Stimulated activated CD8-positive, alpha-beta memory T cell treated with anti-CD3 and anti-CD28 coated beads, Interleukin-12 subunit alpha, Interleukin-12 subunit beta, amount 100 ng/mL, for 24 hours (primary cell): ENCODE data around the gene MACROD2.

Experiments used
- DNase-seq: peaks from one replicate; pipeline ENCODE4 v3.0.0-alpha.2; 2020; ENCODE audit errors: extremely low read depth

MACROD2 gene

GRCh38 chr20:15220009-15220656 is 1224.8 kb downstream of the MACROD2 start:
- no peak for DNase-seq

DNA sequence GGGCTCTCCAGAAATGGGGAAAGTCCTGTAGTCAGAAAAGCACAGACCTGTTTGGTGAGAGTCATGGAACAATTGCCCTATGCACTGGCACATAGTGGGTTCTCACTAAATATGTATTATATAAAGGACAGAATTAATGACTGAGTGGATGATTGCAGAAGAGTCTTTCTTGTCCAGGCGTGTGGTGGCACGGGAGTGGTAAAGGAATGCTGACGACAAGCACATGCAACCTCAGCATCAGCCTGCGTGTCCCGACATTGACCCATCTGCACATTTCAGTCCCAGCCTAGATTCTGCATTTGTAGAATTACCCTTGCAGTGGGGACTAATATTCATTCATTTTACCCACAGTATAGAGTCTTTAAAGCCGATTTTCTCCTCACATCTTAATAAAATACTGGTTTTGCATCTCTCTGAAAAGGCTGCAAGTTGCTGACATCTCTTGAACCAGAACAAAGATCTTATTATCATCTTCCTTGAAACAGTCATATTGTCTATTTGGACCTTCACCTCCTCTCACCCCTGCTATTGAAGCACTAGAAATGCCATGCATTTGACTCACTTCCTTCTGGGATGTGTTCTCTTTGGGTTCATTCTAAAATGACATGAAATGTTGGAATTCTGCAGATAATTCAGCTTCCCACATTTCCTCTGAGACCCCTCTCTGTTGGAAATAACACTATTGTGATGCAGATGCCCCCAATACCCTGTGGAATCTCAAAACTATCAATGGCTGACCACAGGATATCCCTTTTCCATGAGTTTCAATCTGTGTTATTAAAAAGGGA is 1225.7 kb downstream of the MACROD2 start:
- DNase-seq = no peak

DNA sequence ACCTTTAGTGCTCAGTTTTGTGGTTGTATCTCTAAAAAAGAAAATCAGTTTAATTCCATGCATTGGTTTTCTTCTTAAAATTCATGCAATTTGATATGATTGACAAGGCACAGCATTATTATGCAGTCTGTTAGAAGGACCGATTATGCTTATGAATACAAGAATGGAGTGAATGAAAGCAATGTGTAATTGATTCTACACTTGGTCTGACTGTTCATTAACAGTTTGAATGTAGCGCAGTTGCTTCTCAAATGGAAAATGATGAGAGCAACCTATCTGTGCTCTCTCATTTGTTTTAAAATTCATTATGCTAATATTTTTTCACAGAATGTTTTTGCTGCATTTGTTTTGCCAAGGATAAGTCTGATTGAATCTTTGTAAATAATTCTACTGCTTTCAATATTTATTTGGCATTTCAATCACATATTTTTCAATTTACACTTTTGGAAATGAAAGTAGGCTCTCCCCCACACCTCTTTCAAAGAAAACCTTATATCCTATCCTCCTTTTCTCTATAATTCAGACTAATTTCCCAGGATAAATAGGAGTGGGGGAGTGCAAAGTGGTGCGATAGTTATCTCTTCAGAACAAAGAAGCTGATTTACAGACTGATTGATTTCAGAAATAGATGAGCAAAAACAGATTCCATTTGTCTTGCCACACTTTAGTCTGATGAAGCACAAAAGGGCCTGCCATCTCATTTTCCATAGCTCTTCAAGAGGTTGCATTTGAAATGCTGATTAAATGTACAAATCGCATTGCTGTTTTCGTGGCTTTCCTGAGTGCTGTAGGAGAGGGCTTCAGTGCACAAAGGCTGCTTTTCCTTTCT is 1227.4 kb downstream of the MACROD2 start:
- DNase-seq = no peak

DNA sequence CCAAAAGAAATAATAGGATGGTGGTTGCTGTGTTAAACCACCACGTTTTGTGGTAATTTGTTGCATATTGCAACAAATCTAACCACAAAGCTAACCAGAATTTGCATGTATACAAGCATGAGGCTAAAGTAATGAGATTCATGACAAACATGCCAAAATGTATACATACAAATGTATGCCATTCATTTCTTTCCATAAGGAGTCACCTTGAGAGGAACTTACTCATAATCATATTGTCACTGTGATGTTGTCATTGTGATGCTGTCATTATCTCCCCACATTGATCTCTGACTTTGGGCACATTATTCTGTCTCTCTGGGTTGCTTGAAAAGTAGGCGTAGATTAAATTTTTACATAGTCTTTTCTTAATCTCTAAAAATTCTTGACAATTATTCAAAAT is 1228.9 kb downstream of the MACROD2 start:
- DNase-seq = no peak

DNA sequence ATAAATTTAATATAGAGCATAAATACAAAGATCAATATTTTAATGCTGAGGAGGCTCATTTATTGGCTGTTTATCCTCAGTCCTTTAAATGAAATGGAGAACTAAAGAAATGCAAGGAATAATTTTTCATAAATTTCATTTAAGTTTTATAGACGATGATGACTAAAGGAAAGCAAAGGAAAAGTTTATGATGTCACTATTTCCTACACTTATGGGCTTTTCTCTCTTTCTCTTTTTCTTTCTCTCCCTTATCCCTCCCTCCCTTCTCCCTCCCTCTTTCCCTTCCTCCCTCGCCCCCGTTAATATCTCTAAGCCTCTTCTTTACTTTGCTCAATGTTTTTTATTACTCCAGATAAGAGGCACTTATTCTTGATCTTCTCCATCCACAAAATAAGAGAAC is 1231.8 kb downstream of the MACROD2 start:
- DNase-seq = no peak

- DNase-seq = no peak
Measured at GRCh38 chr20:15232243-15232642, 1236.9 kb downstream of the MACROD2 start.

DNA sequence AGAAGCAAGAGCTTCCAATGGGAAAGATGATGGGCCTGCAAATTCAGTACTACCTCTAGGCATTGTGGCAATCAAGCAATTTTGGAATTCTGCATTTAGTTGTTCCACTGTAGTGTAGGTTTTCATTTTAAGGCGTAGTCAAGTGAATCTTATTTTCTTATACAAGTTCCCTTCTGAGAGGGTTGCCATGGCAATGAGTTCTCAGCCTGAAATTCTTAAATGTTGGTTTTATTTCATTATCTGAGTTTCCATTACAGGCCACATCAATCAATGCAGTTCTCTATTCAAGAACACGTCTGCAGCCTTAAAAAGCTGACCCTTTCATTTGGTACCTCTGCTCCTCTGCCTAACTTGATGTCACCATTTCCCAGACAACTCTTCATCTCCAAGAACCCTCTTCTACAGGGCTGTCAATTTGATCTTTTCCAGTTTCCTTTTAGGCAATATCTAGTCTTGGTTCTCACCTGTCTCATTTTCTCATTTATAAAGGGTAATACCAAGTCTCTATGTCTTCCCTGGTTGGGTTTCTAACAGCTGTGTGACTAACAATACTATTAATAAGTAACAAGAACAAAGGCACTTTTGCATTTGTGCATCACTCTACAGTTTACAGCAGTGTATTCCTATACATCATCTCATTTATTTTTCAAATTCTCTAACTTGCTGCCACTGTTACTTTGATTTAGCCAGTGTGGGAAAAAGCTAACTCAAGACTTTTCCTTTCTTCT is 1240.3 kb downstream of the MACROD2 start:
- no peak for DNase-seq

- no peak for DNase-seq
Measured at GRCh38 chr20:15236812-15237211, 1241.5 kb downstream of the MACROD2 start.

GRCh38 chr20:15239542-15240206 is 1244.4 kb downstream of the MACROD2 start:
- DNase-seq = no peak

GRCh38 chr20:15240801-15241200 is 1245.5 kb downstream of the MACROD2 start:
- DNase-seq = no peak

DNA sequence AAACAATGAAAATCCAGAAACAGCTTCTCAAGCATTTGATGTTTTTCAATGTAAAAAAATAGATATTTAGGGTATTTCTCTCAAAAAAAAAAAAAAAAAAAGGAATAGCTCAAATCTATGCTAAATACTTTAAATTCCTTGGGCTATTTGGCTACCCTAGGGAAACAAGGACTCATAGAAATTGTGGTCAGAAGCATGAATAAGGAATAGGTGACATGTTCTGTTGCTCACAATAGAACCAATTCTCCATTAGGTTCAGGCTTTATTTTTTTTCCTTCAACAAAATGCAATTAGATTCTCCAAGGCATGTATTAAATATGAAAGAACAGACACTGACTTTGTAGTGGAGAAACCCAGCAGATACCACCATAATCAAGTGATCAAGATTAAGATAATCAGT is 1246.4 kb downstream of the MACROD2 start:
- DNase-seq = no peak

- no peak for DNase-seq
Measured at GRCh38 chr20:15242773-15243172, 1247.5 kb downstream of the MACROD2 start.

DNA sequence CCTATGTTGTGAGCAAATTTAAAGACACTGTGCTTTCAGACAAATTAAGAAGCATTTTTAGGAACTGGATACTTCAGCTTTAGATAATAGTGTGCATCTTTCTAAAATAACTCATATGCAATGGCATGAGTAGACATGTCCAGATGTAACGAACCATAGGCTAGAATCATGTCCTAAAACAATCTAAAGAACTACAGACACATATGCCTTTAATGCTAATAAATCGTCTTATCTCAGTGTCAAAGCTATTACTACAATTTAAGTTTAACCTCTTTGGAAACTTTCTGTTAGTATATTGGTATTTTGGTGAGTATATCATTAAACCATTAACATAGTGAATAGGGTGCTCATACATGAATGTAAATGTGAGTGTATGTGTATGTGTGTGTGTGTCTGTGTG is 1250.6 kb downstream of the MACROD2 start:
- DNase-seq = no peak

DNA sequence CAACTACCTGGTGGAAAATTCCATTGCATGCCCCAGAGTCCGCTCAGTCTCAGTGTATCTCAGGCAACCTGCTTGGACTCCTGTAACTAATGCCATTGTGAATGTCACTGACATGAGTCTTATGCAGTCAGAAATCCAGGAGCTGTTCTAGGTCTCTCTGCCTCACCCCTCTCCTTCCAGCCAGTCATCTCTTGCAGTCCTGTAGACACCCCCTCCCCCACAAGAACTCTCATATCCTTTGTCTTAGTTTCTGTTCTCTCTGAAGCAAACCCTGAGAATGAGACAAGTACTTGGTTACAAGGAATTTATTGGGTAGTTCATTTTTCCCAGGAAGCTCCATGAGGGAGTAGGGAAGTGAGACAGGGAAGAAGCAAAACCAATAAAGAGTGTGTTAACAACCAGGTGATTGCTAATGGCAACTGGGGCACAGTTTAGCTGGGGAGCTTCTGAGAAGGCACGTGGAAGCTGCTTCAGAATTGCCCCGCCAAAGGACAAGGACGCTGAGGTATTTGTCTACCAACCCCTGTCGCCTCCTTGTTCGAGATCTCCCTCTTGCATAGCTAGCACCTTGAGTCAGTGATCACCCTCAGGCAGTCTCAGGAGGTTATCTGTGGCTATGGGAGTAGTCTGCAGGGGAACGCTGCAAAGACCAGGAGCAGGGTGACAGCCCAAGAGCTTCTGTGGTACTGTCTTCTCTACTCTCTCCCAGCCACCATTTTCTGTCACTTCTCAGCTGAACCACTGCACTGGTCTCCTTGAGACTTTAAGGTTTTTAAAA is 1253.5 kb downstream of the MACROD2 start:
- no peak for DNase-seq

GRCh38 chr20:15251171-15251570 is 1255.9 kb downstream of the MACROD2 start:
- DNase-seq = no peak

- DNase-seq = no peak
Measured at GRCh38 chr20:15252304-15252703, 1257.0 kb downstream of the MACROD2 start.

GRCh38 chr20:15253431-15253830 is 1258.1 kb downstream of the MACROD2 start:
- no peak for DNase-seq

DNA sequence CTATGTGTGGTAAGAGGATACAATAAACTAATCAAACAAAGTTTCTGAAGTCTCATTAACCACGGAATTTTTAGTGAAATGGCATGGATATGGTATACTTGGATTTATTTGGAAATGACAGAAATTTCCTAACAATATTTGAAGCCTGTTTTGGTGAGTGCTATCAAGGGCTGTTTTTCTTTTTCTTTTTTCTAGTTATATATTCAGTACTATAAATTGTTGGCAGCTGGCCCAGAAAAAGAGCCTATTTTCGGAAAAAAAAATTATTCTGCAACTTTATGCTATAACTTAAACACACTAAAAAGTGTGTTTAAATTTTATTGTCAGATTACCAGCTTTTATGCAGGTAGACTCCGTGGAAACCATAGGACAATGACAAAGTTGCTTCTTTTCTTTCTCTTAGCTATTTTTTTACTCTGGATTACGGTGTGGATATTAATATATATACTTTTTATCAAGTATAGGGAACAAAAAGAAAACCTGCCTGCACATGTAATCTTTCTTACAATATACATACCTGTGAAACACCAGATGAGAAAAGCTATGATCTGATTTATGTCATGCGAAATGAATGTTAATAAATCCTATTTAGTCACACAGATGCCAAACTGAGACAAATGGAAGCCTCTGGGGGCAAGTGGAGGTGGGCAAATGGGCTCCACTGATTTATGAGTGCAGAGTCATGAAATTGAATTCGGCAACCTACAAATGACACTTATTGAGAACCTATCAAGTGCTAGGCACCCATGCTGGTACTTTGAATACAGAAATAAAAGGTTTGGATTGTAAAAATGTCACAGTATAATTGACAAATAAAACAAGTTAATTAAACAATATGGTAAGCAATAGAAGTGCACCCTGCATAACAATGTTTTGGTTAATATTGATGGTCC is 1261.6 kb downstream of the MACROD2 start:
- no peak for DNase-seq

DNA sequence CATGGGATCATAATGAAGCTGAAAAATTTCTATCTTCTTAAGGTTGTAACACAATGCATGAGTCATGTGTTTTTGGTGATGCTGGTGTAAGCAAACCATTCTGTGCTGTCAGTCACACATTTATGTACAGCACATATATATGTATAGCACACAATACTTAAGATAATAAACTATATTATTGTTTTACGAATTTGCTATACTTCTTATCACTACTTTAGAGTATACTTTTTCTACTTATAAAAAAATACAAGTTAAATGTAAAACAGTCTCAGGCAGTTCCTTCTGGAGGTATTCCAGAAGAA is 1262.2 kb downstream of the MACROD2 start:
- DNase-seq = no peak
